GM18505 (cell line): ENCODE measurements around the gene DDX47.
"Not testable (repeated sequence)": the region's sequence is repeated elsewhere in the genome, so short reads cannot be mapped to it uniquely, and the experiment has no call there.

Experiments used
- ATAC-seq: cut with Tn5 transposase; IDR thresholded peaks from one replicate; pipeline ENCODE4 v1.9.1; 2021; ENCODE audit not compliant: unreplicated experiment
- POLR2A ChIP-seq: IDR thresholded peaks from 4 replicates; pipeline ENCODE4 v1.6.1; 2011; ENCODE audit warnings: borderline replicate concordance; ENCODE audit not compliant: insufficient read depth, insufficient read length; ENCODE audit errors: extremely low read depth

The DDX47 gene

GRCh38 chr12:12822886-12823285, 9.7 kb downstream of the DDX47 start:
- TF ChIP-seq POLR2A: no peak
- no peak for ATAC-seq

DNA sequence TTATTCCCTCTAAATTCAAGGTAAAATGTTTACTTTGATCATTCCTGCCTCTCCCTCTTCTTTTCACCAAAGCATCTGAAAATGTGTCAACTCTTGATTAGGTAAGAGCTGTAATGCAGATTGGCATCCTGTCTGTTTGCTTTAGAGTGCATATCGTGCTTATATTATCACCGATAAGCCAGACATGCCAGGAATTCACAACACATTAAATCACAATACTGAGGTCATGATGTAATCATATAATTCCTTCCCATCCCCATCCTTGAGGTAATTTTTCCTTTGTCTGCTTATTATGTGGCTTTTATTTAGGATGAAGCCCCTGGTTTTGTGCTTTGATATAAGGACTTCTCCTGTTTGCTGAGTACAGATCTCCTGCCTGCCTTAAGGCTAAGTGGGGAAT, 10.2 kb downstream of the DDX47 start:
- no peak for ATAC-seq

GRCh38 chr12:12823811-12824210, 10.7 kb downstream of the DDX47 start:
- TF ChIP-seq POLR2A: no peak
- ATAC-seq: no peak

More for the DNA sequence above, 10.2 kb downstream of the DDX47 start:
- no peak for TF ChIP-seq POLR2A

- TF ChIP-seq POLR2A: no peak
- ATAC-seq: no peak
Observed at GRCh38 chr12:12835378-12836146, 22.4 kb downstream of the DDX47 start.

GRCh38 chr12:12836571-12836970, 23.4 kb downstream of the DDX47 start:
- ATAC-seq: no peak
- no peak for TF ChIP-seq POLR2A

- ATAC-seq: no peak
- TF ChIP-seq POLR2A: no peak
Observed at GRCh38 chr12:12837025-12837812, 24.1 kb downstream of the DDX47 start.

GRCh38 chr12:12837813-12838153, 24.6 kb downstream of the DDX47 start:
- no peak for ATAC-seq
- no peak for TF ChIP-seq POLR2A

DNA sequence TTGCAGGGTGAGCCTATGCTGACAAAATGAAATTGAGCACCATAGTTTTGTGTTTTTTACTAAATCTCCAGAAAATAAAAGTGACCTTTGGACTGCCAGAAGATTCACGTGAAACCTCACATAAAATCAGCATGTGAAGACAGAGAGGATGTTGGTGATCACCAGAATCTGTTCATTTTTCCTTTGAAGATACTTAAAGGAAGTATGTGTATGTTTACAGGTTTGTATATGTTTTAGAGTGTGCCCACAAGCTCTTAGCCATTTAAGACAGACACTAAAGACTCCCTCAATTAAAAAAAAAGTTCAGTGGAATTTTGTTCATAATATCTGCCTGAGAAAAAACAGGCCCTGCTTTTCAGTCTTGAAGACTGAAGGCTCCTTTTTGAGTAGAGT, 25.9 kb downstream of the DDX47 start:
- TF ChIP-seq POLR2A: no peak
- ATAC-seq: no peak

- ATAC-seq: not testable (repeated sequence)
Observed at GRCh38 chr12:12839439-12839838, 26.3 kb downstream of the DDX47 start.

GRCh38 chr12:12839873-12840579, 26.9 kb downstream of the DDX47 start:
- no peak for TF ChIP-seq POLR2A
- no peak for ATAC-seq

GRCh38 chr12:12840580-12840899, 27.4 kb downstream of the DDX47 start:
- no peak for TF ChIP-seq POLR2A
- ATAC-seq: no peak

GRCh38 chr12:12841428-12841827, 28.3 kb downstream of the DDX47 start:
- not testable (repeated sequence) for ATAC-seq

DNA sequence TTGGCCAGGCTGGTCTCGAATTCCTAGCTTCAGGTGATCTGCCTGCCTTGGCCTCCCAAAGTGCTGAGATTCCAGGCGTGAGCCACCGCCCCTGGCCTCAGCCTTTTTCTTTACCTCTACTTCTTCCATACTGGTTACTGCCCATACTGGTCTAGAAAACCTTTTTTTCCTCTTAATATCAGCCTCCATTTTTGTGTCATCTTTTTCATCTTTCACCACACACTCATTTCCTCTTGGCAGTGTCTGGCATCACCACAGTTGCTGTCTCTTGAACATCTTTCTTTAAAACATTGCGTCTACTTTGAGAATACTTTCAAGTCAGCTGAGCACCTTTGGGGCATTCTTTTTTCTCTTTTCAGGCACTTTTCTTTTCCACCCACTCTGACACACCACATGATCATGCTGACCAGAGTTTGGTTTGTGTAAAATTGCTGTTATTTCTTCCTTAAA, 32.7 kb downstream of the DDX47 start:
- no peak for ATAC-seq
- no peak for TF ChIP-seq POLR2A

DNA sequence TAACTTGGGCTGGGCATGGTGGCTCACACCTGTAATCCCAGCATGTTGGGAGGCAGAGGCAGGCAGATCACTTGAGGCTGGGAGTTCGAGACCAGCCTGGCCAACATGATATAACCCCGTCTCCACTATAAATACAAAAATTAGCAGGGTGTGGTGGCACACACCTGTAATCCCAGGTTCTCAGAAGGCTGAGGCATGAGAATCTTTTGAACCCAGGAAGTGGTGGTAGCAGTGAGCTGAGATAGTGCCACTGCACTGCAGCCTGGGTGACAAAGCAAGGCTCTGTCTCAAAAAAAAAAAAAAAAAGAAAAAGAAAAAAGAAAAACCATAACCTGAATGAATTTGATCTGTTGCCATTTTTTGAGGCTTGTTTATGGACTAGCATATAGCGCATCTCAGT, 33.6 kb downstream of the DDX47 start:
- ATAC-seq: not testable (repeated sequence)
